GM23338 (cell line): Measurements from ENCODE around the gene MYO7B. TPM values are rescaled to one million over a fixed set of nuclear protein-coding genes. Genes with fewer than 3 reads are reported as not detected.

Experiments
- ATAC-seq: fragments of 200-7000 bp; cut with Tn5 transposase; 3 replicates; pipeline ENCODE4 v1.9.1; 2020
- DNase-seq: peaks from one replicate; pipeline ENCODE4 v3.0.0-alpha.2; 2015; ENCODE audit warnings: low spot score
- H2AFZ ChIP-seq: fragments of 200-600 bp; sonication (generic); 2 replicates; pipeline ENCODE4 v1.8.0; 2016; ENCODE audit warnings: antibody characterized with exemption, mild to moderate bottlenecking, moderate library complexity
- H3F3A ChIP-seq: fragments of 200-600 bp; sonication (generic); replicated peaks from 2 replicates; pipeline ENCODE4 v1.8.0; 2017; ENCODE audit warnings: antibody characterized with exemption, mixed run types, low read depth
- H3K27ac ChIP-seq: fragments of 200-600 bp; sonication (generic); 2 replicates; pipeline ENCODE4 v1.6.1; 2016; ENCODE audit warnings: low read depth
- H3K27me3 ChIP-seq: fragments of 200-600 bp; sonication (generic); 2 replicates; pipeline ENCODE4 v1.8.0; 2016; ENCODE audit warnings: mild to moderate bottlenecking, mixed run types, moderate library complexity; ENCODE audit not compliant: insufficient read depth
- H3K36me3 ChIP-seq: fragments of 200-600 bp; sonication (generic); 2 replicates; pipeline ENCODE4 v1.8.0; 2016; ENCODE audit warnings: mild to moderate bottlenecking; ENCODE audit not compliant: insufficient read depth
- H3K4me1 ChIP-seq: fragments of 200-600 bp; sonication (generic); 2 replicates; pipeline ENCODE4 v1.8.0; 2016; ENCODE audit warnings: mild to moderate bottlenecking, moderate library complexity; ENCODE audit not compliant: insufficient read depth
- H3K4me2 ChIP-seq: fragments of 200-600 bp; sonication (generic); 2 replicates; pipeline ENCODE4 v1.7.1; 2017; ENCODE audit warnings: mixed run types
- H3K4me3 ChIP-seq: fragments of 200-600 bp; sonication (generic); 2 replicates; pipeline ENCODE4 v1.6.1; 2016; ENCODE audit warnings: mixed run types
- H3K79me2 ChIP-seq: fragments of 200-600 bp; sonication (generic); replicated peaks from 2 replicates; pipeline ENCODE4 v1.8.0; 2017; ENCODE audit warnings: mild to moderate bottlenecking; ENCODE audit not compliant: insufficient read depth
- H3K9me2 ChIP-seq: fragments of 200-600 bp; sonication (generic); 2 replicates; pipeline ENCODE4 v1.8.0; 2017; ENCODE audit not compliant: insufficient read depth
- H4K20me1 ChIP-seq: fragments of 200-600 bp; sonication (generic); replicated peaks from 2 replicates; pipeline ENCODE4 v1.8.0; 2017; ENCODE audit warnings: mild to moderate bottlenecking; ENCODE audit not compliant: insufficient read depth
- H3K27ac Mint-ChIP-seq: 2 replicates; pipeline ENCODE4 v1.8.0; 2020; ENCODE audit warnings: inconsistent platforms, mild to moderate bottlenecking, moderate library complexity, mixed read lengths
- H3K27me3 Mint-ChIP-seq: 3 replicates; pipeline ENCODE4 v1.8.0; 2022; ENCODE audit warnings: low read depth, mild to moderate bottlenecking, moderate library complexity, mixed read lengths, inconsistent platforms; ENCODE audit not compliant: insufficient read depth, poor library complexity
- H3K36me3 Mint-ChIP-seq: 3 replicates; pipeline ENCODE4 v1.8.0; 2021; ENCODE audit warnings: low read depth, mild to moderate bottlenecking, inconsistent platforms, moderate library complexity, mixed read lengths
- H3K4me1 Mint-ChIP-seq: 3 replicates; pipeline ENCODE4 v1.8.0; 2020; ENCODE audit warnings: mild to moderate bottlenecking, inconsistent platforms, mixed read lengths
- H3K4me3 Mint-ChIP-seq: 3 replicates; pipeline ENCODE4 v1.8.0; 2021; ENCODE audit warnings: moderate library complexity, mild to moderate bottlenecking, inconsistent platforms, mixed read lengths
- H3K9me3 Mint-ChIP-seq: 3 replicates; pipeline ENCODE4 v1.8.0; 2020; ENCODE audit warnings: moderate library complexity, mild to moderate bottlenecking, inconsistent platforms, mixed read lengths
- CREB1 ChIP-seq: fragments of 250-450 bp; sonication (Bioruptor Pico); IDR thresholded peaks from 2 replicates; pipeline ENCODE4 v1.5.0; 2020; ENCODE audit warnings: low read depth, mild to moderate bottlenecking, moderate library complexity
- CTCF ChIP-seq, 2 experiments: fragments of 200-600 bp in 1 of 2; sonication (generic) in 1 of 2; conservative IDR thresholded peaks; 2 replicates each; pipeline versions ENCODE4 v1.5.1 to v1.6.1; 2016 to 2017; ENCODE audit warnings: antibody characterized with exemption in 2 of 2, low read depth in 2 of 2, mild to moderate bottlenecking in 2 of 2, moderate library complexity in 1 of 2
- ETS1 ChIP-seq: IDR thresholded peaks from 2 replicates; pipeline ENCODE4 v1.6.1; 2016; ENCODE audit warnings: antibody characterized with exemption
- EZH2 ChIP-seq: fragments of 200-600 bp; sonication (generic); IDR thresholded peaks from one replicate; pipeline ENCODE4 v1.8.0; 2017; ENCODE audit warnings: antibody characterized with exemption, mild to moderate bottlenecking, low read depth; ENCODE audit not compliant: unreplicated experiment
- EZH2phosphoT487 ChIP-seq: fragments of 200-600 bp; sonication (generic); IDR thresholded peaks from one replicate; pipeline ENCODE4 v1.8.1; 2018; ENCODE audit warnings: antibody characterized with exemption; ENCODE audit not compliant: unreplicated experiment
- NANOG ChIP-seq: IDR thresholded peaks from 2 replicates; pipeline ENCODE4 v1.6.1; 2016; ENCODE audit warnings: antibody characterized with exemption, borderline replicate concordance
- POLR2AphosphoS5 ChIP-seq: IDR thresholded peaks from 2 replicates; pipeline ENCODE4 v1.6.1; 2016; ENCODE audit warnings: antibody characterized with exemption, low read depth
- STAT1 ChIP-seq: IDR thresholded peaks from one replicate; pipeline ENCODE4 v1.6.1; 2016; ENCODE audit warnings: antibody characterized with exemption; ENCODE audit not compliant: unreplicated experiment
- ZNF114 ChIP-seq: fragments of 250-450 bp; sonication (Bioruptor Pico); IDR thresholded peaks from 2 replicates; pipeline ENCODE4 v1.5.0; 2020; ENCODE audit warnings: mild to moderate bottlenecking, moderate library complexity
- ZNF331 ChIP-seq: fragments of 250-450 bp; sonication (Bioruptor Pico); IDR thresholded peaks from 2 replicates; pipeline ENCODE4 v1.5.0; 2020; ENCODE audit warnings: low read depth, mild to moderate bottlenecking, moderate library complexity
- ZNF462 ChIP-seq: fragments of 250-450 bp; sonication (Bioruptor Pico); IDR thresholded peaks from 2 replicates; pipeline ENCODE4 v1.5.0; 2020; ENCODE audit warnings: mild to moderate bottlenecking, moderate library complexity
- polyA plus RNA-seq: library from polyadenylated mRNA; unstranded; fragments of >200 nt; fragmentation: Nextera tagmentation; extraction: Ambion mirVana; gene quantifications from 2 replicates; pipeline ENCODE4 v1.2.1, GENCODE V29; 2016
- total RNA-seq: library from RNA; depleted of rRNA; stranded (reverse); fragments of >200 nt; shearing (Covaris generic); gene quantifications from 2 replicates; pipeline ENCODE4 v1.2.3, GENCODE V29; 2014

Gene MYO7B
- total and polyA plus RNA-seq, 2 experiments from 2014 or later, result not detected

GRCh38 chr2:127599211-127599610, 63.7 kb downstream of the MYO7B start:
- Histone ChIP-seq H3K4me2 (no peak overlapping the region), H4K20me1 (no peaks in the 10 kb centered on the region), H3K79me2 (no peaks in the 10 kb centered on the region), H3K27me3 (no peaks in the 10 kb centered on the region), H3F3A (no peaks in the 10 kb centered on the region), H3K4me1 (no peaks in the 10 kb centered on the region), H3K4me3 (no peak overlapping the region), H2AFZ (no peak overlapping the region), H3K9me2 (no peaks in the 10 kb centered on the region), H3K36me3 (no peaks in the 10 kb centered on the region), H3K27ac (no peak overlapping the region)
- Mint-ChIP-seq H3K4me3 (no peak overlapping the region), H3K36me3 (no peaks in the 10 kb centered on the region), H3K9me3 (no peaks in the 10 kb centered on the region), H3K27me3 (peaks cover 2% of the 10 kb centered on the region), H3K4me1 (no peaks in the 10 kb centered on the region), H3K27ac (no peak overlapping the region)
- no peak for DNase-seq
- TF ChIP-seq CREB1 (CRISPR knock-in tag) (no peak), EZH2phosphoT487 (no peak), ETS1 (no peak), ZNF114 (CRISPR knock-in tag) (no peak), EZH2 (no peak), ZNF331 (CRISPR knock-in tag) (no peak)
- ATAC-seq, result no peak

GRCh38 chr2:127604986-127605385, 69.5 kb downstream of the MYO7B start:
- no peak overlapping the region for H2AFZ ChIP-seq
- no peaks in the 10 kb centered on the region for H3K9me3 Mint-ChIP-seq
- no peak overlapping the region for H3K4me2 ChIP-seq
- H3K79me2 ChIP-seq, result no peaks in the 10 kb centered on the region
- no peaks in the 10 kb centered on the region for H3K4me1 ChIP-seq
- no peak overlapping the region for H3K27ac Mint-ChIP-seq
- no peak overlapping the region for H3K4me3 ChIP-seq
- no peaks in the 10 kb centered on the region for H3K36me3 Mint-ChIP-seq
- H3F3A ChIP-seq, result no peaks in the 10 kb centered on the region
- no peaks in the 10 kb centered on the region for H4K20me1 ChIP-seq
- H3K4me3 Mint-ChIP-seq, result no peak overlapping the region
- peaks cover 8% of the 10 kb centered on the region for H3K27me3 Mint-ChIP-seq
- H3K27me3 ChIP-seq, result no peaks in the 10 kb centered on the region
- ATAC-seq (no peak), DNase-seq (no peak)
- H3K27ac ChIP-seq, result no peak overlapping the region
- no peaks in the 10 kb centered on the region for H3K4me1 Mint-ChIP-seq
- no peaks in the 10 kb centered on the region for H3K9me2 ChIP-seq
- no peaks in the 10 kb centered on the region for H3K36me3 ChIP-seq
- no peak for TF ChIP-seq EZH2
- TF ChIP-seq NANOG, result no peak
- TF ChIP-seq ZNF331 (CRISPR knock-in tag), result no peak
- TF ChIP-seq ZNF462 (CRISPR knock-in tag), result no peak
- no peak for TF ChIP-seq POLR2AphosphoS5
- no peak for TF ChIP-seq ETS1
- TF ChIP-seq STAT1, result no peak
- no peak for TF ChIP-seq CTCF (conservative IDR thresholded peaks at IDR 0.05; ENCODE audit: low read depth in 2 of 2)
